ENCODE results near the gene FUT4.

DNA sequence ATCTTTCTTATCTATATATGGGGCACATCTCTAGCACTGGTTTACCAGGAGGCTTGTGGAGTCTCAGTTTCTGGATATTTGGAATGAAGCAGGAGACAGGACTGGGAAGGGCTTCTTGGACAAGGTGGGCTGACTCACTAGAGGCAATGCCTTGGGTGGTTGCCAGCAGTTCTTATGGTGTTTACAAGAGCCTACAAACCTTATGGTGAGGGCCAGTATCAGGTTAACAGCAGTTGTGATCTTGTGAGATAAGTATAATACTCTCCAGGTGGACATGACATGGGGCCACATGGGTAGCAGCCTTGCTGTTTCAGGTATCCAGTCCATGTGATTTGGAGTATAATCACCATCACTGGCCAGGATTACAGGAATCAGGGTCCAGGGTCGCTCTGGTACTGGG, 10.2 kb downstream of the FUT4 start:
- TF ChIP-seq, protein P1, sequence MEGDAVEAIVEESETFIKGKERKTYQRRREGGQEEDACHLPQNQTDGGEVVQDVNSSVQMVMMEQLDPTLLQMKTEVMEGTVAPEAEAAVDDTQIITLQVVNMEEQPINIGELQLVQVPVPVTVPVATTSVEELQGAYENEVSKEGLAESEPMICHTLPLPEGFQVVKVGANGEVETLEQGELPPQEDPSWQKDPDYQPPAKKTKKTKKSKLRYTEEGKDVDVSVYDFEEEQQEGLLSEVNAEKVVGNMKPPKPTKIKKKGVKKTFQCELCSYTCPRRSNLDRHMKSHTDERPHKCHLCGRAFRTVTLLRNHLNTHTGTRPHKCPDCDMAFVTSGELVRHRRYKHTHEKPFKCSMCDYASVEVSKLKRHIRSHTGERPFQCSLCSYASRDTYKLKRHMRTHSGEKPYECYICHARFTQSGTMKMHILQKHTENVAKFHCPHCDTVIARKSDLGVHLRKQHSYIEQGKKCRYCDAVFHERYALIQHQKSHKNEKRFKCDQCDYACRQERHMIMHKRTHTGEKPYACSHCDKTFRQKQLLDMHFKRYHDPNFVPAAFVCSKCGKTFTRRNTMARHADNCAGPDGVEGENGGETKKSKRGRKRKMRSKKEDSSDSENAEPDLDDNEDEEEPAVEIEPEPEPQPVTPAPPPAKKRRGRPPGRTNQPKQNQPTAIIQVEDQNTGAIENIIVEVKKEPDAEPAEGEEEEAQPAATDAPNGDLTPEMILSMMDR (IDR thresholded peaks at IDR 0.05), result no peak
- TF ChIP-seq POLR2A (IDR thresholded peaks at IDR 0.05), result no peak
